GM18867 (cell line): ENCODE results near the gene HYLS1.

Experiments
- ATAC-seq: cut with Tn5 transposase; IDR thresholded peaks from one replicate; pipeline ENCODE4 v1.9.1; 2021; ENCODE audit warnings: mild to moderate bottlenecking, moderate library complexity; ENCODE audit not compliant: unreplicated experiment

Gene HYLS1

DNA sequence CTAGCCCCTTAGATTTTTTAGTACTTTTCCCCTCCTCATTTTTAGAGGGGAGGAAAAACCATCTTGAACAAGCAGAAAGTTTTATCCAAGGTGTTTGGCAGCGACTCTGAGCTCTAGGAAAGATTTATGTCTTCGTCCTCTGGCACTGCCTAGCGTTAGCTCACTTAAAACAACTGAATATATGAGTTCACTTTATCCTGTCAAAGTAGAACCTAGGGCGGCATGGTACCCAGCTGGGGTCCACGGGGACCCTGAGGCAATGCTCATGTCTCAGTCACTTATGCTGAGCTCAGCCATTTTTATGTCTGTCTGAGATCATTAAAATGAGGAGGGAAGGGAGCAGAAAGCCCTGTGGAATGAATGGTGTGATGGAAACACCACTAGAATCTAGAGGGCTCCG is 44.2 kb downstream of the HYLS1 start:
- ATAC-seq = no peak

DNA sequence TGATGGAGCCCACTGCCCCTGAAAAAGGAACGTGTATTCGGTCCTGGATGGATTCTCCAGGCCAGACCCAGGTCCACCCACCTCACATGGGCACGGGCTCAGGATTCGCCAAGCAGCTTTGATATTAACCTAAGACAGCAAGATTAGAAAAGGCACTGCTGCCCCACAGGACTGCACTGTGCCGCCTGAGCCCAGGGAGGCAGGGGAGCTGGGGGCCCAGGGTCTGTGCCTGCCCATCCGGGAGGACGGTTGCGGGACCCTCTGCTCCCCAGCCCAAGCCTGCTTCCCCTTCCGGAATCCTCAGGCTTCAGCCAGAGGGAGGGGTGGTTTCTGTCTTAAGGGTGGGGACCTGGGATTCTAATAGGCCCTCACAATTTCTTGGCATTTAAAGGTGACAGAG is 44.8 kb downstream of the HYLS1 start:
- ATAC-seq = no peak

DNA sequence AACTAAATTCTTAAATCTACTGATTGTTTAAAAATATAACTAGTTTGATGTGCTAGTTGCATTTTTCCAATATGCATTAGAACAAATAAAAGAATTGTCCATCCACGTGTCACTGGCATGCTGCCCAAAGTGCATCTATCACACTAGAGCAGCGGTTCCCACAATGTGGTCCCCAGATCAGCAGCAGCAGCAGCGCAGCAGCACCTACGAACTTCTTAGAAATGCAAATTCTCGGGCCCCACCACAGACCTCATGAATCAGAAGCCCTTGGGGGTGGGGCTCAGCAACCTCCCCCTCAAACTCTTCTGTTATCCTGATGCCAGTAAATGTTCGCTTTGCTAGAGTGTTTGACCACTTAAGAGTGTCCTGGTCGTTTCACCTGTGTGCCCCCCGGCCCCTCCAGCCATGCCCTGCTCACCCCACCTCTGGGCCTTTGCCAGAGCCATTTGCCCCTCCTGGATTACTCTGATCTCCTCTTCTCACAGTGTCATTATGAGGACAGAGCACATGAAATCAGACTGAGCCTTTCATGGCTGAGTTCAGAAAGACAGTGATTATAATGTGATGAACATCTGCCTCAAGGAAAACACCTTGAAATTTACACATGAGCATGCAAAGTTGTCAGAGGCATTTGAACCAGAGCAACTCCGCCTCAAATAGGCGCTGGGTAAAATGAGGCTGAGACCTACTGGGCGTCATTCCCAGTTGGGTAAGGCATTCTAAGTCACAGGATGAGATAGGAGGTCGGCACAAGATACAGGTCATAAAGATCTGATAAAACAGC is 45.8 kb downstream of the HYLS1 start:
- peak; percentile 51 for ATAC-seq

DNA sequence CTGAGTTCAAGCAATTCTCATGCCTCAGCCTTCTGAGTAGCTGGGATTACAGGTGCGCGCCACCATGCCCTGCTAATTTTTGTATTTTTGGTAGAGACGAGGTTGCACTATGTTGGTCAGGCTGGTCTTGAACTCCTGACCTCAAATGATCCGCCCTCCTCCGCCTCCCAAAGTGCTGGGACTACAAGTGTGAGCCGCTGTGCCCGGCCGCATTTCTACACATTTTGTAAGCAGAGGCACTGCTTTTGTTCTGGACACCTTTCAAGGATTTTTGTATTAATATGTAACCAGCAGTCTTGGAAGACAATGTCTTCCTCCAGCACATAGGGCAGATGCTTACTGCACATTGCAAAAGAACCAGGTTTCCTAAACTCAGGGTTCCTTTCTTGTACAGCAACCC is 47.0 kb downstream of the HYLS1 start:
- ATAC-seq = no peak

DNA sequence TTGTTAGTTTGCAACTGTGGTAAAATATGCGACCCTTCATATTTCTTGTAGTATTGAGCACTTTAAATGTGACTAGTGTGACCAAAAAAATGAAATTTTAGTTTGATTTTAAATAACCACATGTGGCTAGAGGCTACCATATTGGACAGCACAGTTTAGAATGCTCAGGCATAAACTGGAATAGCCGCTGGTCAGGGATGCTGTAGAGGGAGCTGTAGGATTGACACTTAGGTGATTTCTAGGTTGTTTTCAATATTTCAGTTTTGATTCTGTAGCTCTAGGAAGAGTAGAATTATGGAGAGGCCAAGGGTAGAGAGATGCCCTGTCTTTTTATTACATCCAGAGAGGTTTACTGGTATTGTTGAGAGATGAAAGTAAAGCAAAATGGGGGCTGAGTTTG is 47.6 kb downstream of the HYLS1 start:
- no peak for ATAC-seq

DNA sequence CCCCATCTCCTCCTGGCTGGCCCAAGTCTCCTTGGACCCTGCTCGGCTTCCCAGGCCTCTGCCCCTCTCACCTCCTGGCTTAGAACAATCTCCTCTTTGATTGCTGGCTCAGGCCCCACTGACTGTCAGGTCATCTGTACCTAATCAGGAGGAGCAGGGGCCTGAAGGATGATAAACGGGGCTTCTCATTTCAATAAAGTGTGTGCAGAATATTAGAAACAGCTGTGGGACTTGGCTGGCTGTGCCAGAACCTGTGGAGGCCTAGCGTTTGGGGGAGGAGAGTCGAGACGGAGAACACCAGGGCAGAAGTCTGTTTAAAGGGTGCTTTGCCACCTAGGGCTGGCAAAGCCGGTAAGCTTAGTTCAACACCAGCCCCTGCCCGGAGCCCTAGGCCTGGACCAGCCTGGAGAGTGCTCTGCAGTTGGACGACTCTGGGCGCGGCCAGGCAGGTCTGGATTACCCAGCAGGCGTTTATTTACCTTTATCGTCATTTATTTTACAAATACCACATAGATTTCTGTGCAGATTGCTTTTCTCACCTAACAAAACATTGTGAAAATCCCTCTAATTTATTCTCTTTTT is 48.2 kb downstream of the HYLS1 start:
- ATAC-seq = no peak

GRCh38 chr11:125938418-125938817 is 51.0 kb downstream of the HYLS1 start:
- no peak for ATAC-seq

DNA sequence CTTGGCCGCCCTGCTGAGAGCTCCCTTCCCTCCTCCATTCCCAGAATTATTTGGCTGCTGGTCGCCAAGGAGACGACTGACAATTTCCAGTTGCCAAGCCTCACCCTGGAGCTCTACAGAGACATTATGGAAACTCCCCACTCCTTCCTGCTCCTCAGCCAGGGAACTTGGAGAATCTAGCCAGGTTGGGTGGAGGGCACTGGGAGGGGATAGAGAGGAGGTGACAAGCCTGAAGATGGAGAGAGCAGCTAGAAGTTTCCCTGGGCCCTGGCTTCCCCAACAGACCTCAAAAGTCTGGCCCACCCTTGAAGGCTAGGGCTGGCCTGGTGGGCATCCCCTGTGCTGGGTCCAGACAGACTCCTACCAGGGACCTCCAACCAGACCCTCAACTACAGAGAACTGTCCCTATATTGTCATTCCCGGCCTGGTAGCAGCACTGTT is 51.6 kb downstream of the HYLS1 start:
- no peak for ATAC-seq

GRCh38 chr11:125940145-125940544 is 52.7 kb downstream of the HYLS1 start:
- ATAC-seq = no peak

- ATAC-seq = no peak
These were observed 53.8 kb downstream of the HYLS1 start for GRCh38 chr11:125941267-125941618.

GRCh38 chr11:125941619-125942611 is 54.4 kb downstream of the HYLS1 start:
- ATAC-seq = peak; percentile 62

DNA sequence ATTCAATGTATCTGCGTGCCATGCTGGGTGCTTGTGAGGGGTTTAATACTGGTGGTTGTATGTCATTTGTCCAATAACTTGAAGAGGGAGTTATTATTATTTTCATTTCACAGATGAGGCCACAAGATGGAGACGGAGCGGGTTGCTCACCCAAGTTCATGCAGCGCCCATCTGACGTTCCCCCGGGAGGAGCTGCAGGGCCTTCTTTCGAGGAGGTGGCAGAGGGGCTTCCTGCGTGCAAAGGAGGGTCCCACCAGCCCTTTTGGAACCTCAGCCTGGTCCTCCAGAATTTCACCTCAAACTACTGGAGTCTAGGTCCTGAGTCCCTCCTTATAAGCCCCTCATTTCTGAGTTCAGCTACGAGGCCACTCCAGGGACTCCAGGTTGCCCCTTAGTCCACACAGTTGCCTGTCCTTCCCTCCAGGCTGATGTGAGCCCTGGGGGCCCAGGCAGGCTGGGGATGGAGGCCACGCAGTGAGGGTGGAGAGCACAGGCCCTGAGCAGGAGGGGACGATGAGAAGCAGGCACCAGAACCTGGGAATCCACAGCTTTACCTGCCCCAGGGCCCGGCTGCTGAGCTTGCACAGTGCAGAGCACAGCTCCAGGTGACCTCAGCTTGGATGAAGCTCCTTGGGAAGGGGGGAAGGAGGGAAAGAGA is 55.4 kb downstream of the HYLS1 start:
- no peak for ATAC-seq

GRCh38 chr11:125943661-125944349 is 56.3 kb downstream of the HYLS1 start:
- no peak for ATAC-seq

GRCh38 chr11:125944350-125945010 is 57.0 kb downstream of the HYLS1 start:
- ATAC-seq = no peak

GRCh38 chr11:125945011-125945796 is 57.7 kb downstream of the HYLS1 start:
- no peak for ATAC-seq

DNA sequence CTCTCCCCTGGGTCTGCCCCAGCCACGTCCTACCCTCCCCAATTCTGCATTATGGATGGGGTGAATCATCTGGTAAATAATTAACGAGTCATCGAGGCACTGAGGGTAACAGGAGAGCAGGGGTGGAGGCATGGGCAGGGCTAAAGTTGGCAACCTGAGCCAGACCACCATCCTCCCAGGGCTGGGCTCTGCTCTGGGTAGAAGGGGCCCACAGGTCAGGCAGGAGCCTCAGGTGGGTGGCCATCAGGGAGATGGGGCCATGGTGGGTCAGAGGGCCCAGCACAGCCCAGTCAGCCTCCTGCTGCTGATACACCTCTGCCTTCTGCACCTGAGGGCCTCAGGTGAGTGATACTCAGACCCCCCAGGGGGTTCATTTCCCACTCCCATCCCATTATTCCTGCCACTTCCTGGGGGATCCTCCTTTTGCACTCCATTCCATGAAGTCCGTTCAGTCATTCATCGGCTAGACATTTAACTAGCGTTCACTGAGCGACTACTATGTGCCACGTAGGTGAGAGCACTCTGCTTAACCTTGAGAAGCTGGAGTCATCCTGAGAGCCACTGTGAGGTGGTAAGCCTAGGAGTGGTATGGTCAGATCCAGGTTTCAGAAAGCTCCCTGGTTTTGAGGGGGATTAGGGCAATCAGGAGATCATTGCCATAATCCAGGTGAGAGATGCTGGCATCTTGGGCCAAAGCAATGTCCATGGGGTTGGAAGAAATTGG is 58.5 kb downstream of the HYLS1 start, which contains the start of gene VSIG10L2:
TSS of gene VSIG10L2 (plus strand) at position 248 of the 724 bp plus-strand sequence. CDS start at position 260, 12 bp downstream.
- no peak for ATAC-seq

GRCh38 chr11:125946712-125947418 is 59.4 kb downstream of the HYLS1 start:
- no peak for ATAC-seq
